RCC 7860 (cell line): Measurements from ENCODE around the gene DPP9.
"Not testable (repeated sequence)": the region's sequence is repeated elsewhere in the genome, so short reads cannot be mapped to it uniquely, and the experiment has no call there.

Source experiments
- DNase-seq: peaks from one replicate; pipeline ENCODE4 v3.0.0-alpha.2; 2015; ENCODE audit warnings: low spot score
- FAIRE-seq: peaks from 2 replicates; lab custom pipeline; 2012; peaks lifted over from hg19 to GRCh38; lab: Jason Lieb, UNC

Gene DPP9

GRCh38 chr19:4742723-4743646 lies 19.3 kb upstream of the DPP9 start:
- no peak for FAIRE-seq
- no peak for DNase-seq

- FAIRE-seq (no peak), DNase-seq (no peak)
Observed at GRCh38 chr19:4740092-4740491, 16.4 kb upstream of the DPP9 start.

GRCh38 chr19:4738734-4739133 lies 15.1 kb upstream of the DPP9 start:
- FAIRE-seq = no peak
- no peak for DNase-seq

- FAIRE-seq (no peak), DNase-seq (no peak)
Observed at GRCh38 chr19:4737955-4738600, 14.4 kb upstream of the DPP9 start.

GRCh38 chr19:4733755-4734345 lies 10.2 kb upstream of the DPP9 start:
- no peak for FAIRE-seq
- DNase-seq = no peak

- peak; percentile 56 for DNase-seq
- FAIRE-seq = no peak
Observed at GRCh38 chr19:4732680-4733114, 9.1 kb upstream of the DPP9 start.

- DNase-seq (no peak), FAIRE-seq (no peak)
Observed at GRCh38 chr19:4730740-4731171, 7.1 kb upstream of the DPP9 start.

GRCh38 chr19:4728871-4729270 lies 5.2 kb upstream of the DPP9 start:
- no peak for FAIRE-seq
- DNase-seq = no peak

- no peak for FAIRE-seq
Observed at GRCh38 chr19:4722671-4723594, 709 bp downstream of the DPP9 start.

GRCh38 chr19:4721196-4721595 lies 2.4 kb downstream of the DPP9 start:
- FAIRE-seq (no peak), DNase-seq (no peak)

More at GRCh38 chr19:4722671-4723594, 709 bp downstream of the DPP9 start:
- no peak for DNase-seq

- DNase-seq (no peak), FAIRE-seq (no peak)
Observed at GRCh38 chr19:4720037-4720700, 3.5 kb downstream of the DPP9 start.

GRCh38 chr19:4719499-4719866 lies 4.2 kb downstream of the DPP9 start:
- no peak for DNase-seq
- no peak for FAIRE-seq

- FAIRE-seq (no peak), DNase-seq (no peak)
Observed at GRCh38 chr19:4717966-4718701, 5.5 kb downstream of the DPP9 start.

GRCh38 chr19:4717191-4717965 lies 6.3 kb downstream of the DPP9 start:
- FAIRE-seq (no peak), DNase-seq (no peak)

- no peak for DNase-seq
- FAIRE-seq = no peak
Observed at GRCh38 chr19:4715529-4716221, 8.0 kb downstream of the DPP9 start.

- DNase-seq, FAIRE-seq: not testable (repeated sequence)
Observed at GRCh38 chr19:4715178-4715528, 8.5 kb downstream of the DPP9 start.

GRCh38 chr19:4714016-4714415 lies 9.6 kb downstream of the DPP9 start:
- no peak for FAIRE-seq
- DNase-seq = no peak

GRCh38 chr19:4713384-4713951 lies 10.2 kb downstream of the DPP9 start:
- DNase-seq = peak; percentile 97
- peak; percentile 94 for FAIRE-seq
